Stimulated activated CD8-positive, alpha-beta memory T cell treated with anti-CD3 and anti-CD28 coated beads, Interleukin-15, amount 100 ng/mL, for 4 hours (primary cell): ENCODE data around the gene ARHGEF17.

Source experiments
- DNase-seq, 2 donors: peaks; one replicate each; pipeline ENCODE4 v3.0.0-alpha.2; 2020; ENCODE audit warnings: low read depth in 2 of 2

ARHGEF17 gene

GRCh38 chr11:73406131-73406530 is 98.1 kb downstream of the ARHGEF17 start:
- DNase-seq: no peak

GRCh38 chr11:73406619-73407018 is 98.5 kb downstream of the ARHGEF17 start:
- no peak for DNase-seq

- no peak for DNase-seq
These were observed 101.4 kb downstream of the ARHGEF17 start for GRCh38 chr11:73409431-73409830.

GRCh38 chr11:73410627-73411026 is 102.6 kb downstream of the ARHGEF17 start:
- DNase-seq: no peak

GRCh38 chr11:73411031-73411430 is 103.0 kb downstream of the ARHGEF17 start:
- no peak for DNase-seq

- DNase-seq: no peak
These were observed 104.2 kb downstream of the ARHGEF17 start for GRCh38 chr11:73412308-73412707.

- no peak for DNase-seq
These were observed 105.2 kb downstream of the ARHGEF17 start for GRCh38 chr11:73413256-73413655.

GRCh38 chr11:73414977-73415651 is 107.0 kb downstream of the ARHGEF17 start:
- DNase-seq: no peak

GRCh38 chr11:73415854-73416615 is 108.0 kb downstream of the ARHGEF17 start:
- DNase-seq: no peak

GRCh38 chr11:73416786-73417185 is 108.7 kb downstream of the ARHGEF17 start:
- no peak for DNase-seq
